NT2/D1 (cell line): ENCODE results near the gene NPAS1.
"Not testable (repeated sequence)": the region's sequence is repeated elsewhere in the genome, so short reads cannot be mapped to it uniquely, and the experiment has no call there.

ENCODE experiments used
- DNase-seq: peaks from one replicate; pipeline ENCODE4 v3.0.0-alpha.2; 2011; ENCODE audit warnings: low read depth, low spot score
- H3K27me3 ChIP-seq: 2 replicates; pipeline ENCODE4 v1.6.0; 2011; ENCODE audit warnings: mild to moderate bottlenecking; ENCODE audit not compliant: insufficient read length, insufficient read depth
- H3K36me3 ChIP-seq: 2 replicates; pipeline ENCODE4 v1.6.1; 2011; ENCODE audit warnings: mild to moderate bottlenecking, low read length, mixed read lengths; ENCODE audit not compliant: insufficient read depth, insufficient read length
- H3K4me1 ChIP-seq: 2 replicates; pipeline ENCODE4 v1.5.1; 2011; ENCODE audit not compliant: insufficient read depth, insufficient read length
- H3K4me3 ChIP-seq: 2 replicates; pipeline ENCODE4 v1.5.1; 2011; ENCODE audit warnings: low read depth; ENCODE audit not compliant: insufficient read length
- H3K9ac ChIP-seq: 2 replicates; pipeline ENCODE4 v1.6.0; 2011; ENCODE audit warnings: low read depth; ENCODE audit not compliant: insufficient read length
- H3K9me3 ChIP-seq: 2 replicates; pipeline ENCODE4 v1.5.1; 2011; ENCODE audit warnings: mild to moderate bottlenecking, low read length; ENCODE audit not compliant: insufficient read depth
- SUZ12 ChIP-seq: IDR thresholded peaks from 2 replicates; pipeline ENCODE4 v1.6.1; 2011; ENCODE audit not compliant: insufficient read length, insufficient read depth; ENCODE audit errors: extremely low read depth
- YY1 ChIP-seq: IDR thresholded peaks from 2 replicates; pipeline ENCODE4 v1.6.1; 2011; ENCODE audit not compliant: insufficient read length, insufficient read depth
- ZNF274 ChIP-seq: IDR thresholded peaks from 2 replicates; pipeline ENCODE4 v1.6.1; 2011; ENCODE audit warnings: mild to moderate bottlenecking, low read depth, low read length

Gene NPAS1

DNA sequence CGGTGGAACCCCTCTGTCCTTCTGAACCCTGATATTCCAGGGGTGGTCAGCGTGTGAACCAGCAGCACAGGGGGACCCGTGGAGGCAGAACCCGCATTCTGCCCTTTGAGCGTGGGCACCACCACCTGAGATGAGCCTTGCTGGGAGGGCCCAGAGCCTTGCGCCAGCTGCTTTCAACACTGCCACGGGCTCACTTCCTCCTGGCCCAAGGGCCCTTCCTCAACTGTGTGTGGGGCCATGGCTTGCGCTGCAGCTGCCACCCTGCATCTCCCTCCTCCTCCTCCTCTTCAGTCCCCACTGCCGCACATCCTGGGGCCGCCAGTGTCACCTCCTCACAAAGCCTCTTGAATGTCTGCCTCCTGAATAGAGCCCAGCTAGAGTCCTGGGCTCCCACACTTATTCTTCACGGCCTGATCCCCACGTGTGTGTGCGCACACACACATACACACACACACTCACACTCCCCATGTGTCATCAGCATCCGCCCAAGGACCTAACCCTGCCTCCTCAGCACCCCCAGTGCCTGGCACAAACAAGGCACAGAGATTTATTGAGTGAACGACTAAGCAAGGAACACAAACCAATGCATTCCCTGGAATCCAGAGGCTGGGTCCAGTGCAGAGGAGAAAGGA is 55.7 kb downstream of the NPAS1 start:
- TF ChIP-seq ZNF274 (no peak), YY1 (no peak), SUZ12 (no peak)
- Histone ChIP-seq H3K4me1 (no peaks in the 10 kb centered on the region), H3K9me3 (no peaks in the 10 kb centered on the region), H3K4me3 (no peak overlapping the region), H3K9ac (no peak overlapping the region), H3K36me3 (peaks cover 82% of the 10 kb centered on the region), H3K27me3 (no peaks in the 10 kb centered on the region)
- no peak for DNase-seq

DNA sequence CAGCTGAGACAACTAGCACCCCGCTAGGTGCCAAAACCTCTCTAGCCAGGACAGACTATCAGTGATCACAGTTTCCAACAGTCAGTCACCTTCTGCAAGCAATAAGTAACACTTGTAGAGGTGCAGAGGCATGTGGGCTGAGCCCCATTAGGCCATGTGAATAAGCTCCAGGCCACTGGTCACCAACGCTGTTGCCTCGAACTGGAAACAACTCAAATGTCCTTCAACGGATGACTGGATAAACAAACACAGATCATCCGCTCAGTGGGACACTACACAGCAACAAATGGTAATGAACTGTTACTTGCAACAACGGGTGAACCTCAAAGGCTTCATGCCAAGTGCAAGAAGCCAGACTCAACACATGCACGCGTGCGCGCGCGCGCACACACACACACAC is 56.3 kb downstream of the NPAS1 start:
- Histone ChIP-seq H3K9ac (no peak overlapping the region), H3K27me3 (no peaks in the 10 kb centered on the region), H3K9me3 (no peaks in the 10 kb centered on the region), H3K4me3 (no peak overlapping the region), H3K36me3 (peaks cover 81% of the 10 kb centered on the region), H3K4me1 (no peaks in the 10 kb centered on the region)
- TF ChIP-seq YY1: no peak
- TF ChIP-seq SUZ12: no peak
- no peak for TF ChIP-seq ZNF274
- DNase-seq: no peak

GRCh38 chr19:47078351-47078750 is 58.7 kb downstream of the NPAS1 start:
- H3K4me3 ChIP-seq, H3K9ac ChIP-seq, H3K4me1 ChIP-seq, H3K27me3 ChIP-seq, H3K9me3 ChIP-seq, DNase-seq: not testable (repeated sequence)
- H3K36me3 ChIP-seq: peaks cover 84% of the 10 kb centered on the region

DNA sequence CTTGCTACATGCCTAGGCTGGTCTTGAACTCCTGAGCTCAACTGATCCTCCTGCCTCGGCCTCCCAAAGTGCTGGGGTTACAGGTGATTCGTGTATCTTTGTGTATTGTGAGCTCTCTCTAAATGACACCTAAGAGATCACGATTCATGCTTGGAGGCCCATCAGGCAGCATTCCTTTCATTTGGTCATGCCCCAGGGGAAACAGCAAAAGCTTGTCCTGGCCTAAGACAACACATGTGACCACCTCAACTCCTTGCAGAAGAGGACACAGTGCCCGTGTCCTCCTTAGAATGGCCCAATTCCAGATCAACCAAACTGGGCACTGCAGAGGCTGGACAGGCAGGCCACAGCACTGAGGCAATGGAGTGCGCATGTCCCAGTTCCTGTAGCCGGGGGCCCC is 61.5 kb downstream of the NPAS1 start:
- TF ChIP-seq YY1 (no peak), ZNF274 (no peak), SUZ12 (no peak)
- Histone ChIP-seq H3K36me3 (peaks cover 83% of the 10 kb centered on the region), H3K4me1 (no peaks in the 10 kb centered on the region), H3K27me3 (no peaks in the 10 kb centered on the region), H3K9ac (no peak overlapping the region), H3K4me3 (no peak overlapping the region), H3K9me3 (no peaks in the 10 kb centered on the region)
- DNase-seq: no peak

DNA sequence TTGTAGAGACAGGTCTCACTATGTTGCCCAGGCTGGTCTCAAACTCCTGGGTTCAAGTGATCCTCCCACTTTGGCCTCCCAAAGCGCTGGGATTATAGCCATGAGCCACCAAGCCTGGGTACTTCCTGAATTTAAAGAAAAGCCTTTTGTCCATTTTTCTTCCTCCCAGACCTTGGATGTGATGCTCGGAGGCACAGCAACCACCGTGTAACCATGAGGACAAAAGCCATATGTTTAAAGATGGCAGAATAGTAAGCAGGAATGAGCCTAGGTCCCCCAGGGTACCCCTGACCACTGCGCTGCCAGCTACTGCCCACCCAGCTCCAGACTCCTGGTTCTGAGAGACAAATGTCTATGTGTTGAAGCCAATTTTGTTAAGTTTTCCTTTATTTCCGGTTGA is 62.9 kb downstream of the NPAS1 start:
- DNase-seq: no peak
- H3K36me3 ChIP-seq: peaks cover 88% of the 10 kb centered on the region
- no peaks in the 10 kb centered on the region for H3K9me3 ChIP-seq

GRCh38 chr19:47084879-47085439 is 65.3 kb downstream of the NPAS1 start:
- Histone ChIP-seq H3K27me3 (no peaks in the 10 kb centered on the region), H3K4me1 (no peaks in the 10 kb centered on the region), H3K4me3 (no peak overlapping the region), H3K9me3 (no peaks in the 10 kb centered on the region), H3K9ac (no peak overlapping the region), H3K36me3 (peaks cover 84% of the 10 kb centered on the region)
- TF ChIP-seq SUZ12 (no peak), YY1 (no peak), ZNF274 (no peak)
- no peak for DNase-seq

More for the DNA sequence above, 62.9 kb downstream of the NPAS1 start:
- Histone ChIP-seq H3K27me3 (no peaks in the 10 kb centered on the region), H3K4me1 (no peaks in the 10 kb centered on the region), H3K4me3 (no peak overlapping the region), H3K9ac (no peak overlapping the region)
- TF ChIP-seq SUZ12 (no peak), YY1 (no peak), ZNF274 (no peak)

DNA sequence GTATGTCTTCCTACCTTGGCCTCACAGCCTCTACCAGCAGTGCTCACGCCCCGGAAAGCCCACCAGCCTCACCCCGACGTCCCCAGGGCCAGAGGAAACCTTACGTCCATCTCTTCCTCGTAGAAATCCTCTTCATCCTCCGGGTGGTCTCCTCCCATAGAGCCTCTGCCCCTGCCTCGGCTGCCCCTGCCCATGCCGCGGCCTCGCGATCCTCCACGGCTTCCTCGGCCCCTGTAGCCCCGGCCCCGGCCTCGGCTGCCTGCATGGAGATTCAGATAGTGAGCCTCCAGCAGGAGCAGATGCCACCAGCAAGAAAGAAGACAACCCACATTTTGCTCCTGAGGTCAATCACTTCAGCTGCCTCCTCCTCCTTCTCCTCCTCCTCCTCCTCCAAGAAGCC is 66.6 kb downstream of the NPAS1 start:
- no peaks in the 10 kb centered on the region for H3K27me3 ChIP-seq
- H3K4me1 ChIP-seq: no peaks in the 10 kb centered on the region
- no peak for TF ChIP-seq YY1
- TF ChIP-seq SUZ12: no peak
- no peak for TF ChIP-seq ZNF274
- H3K9ac ChIP-seq: no peak overlapping the region
- H3K36me3 ChIP-seq: peaks cover 83% of the 10 kb centered on the region
- H3K9me3 ChIP-seq: no peaks in the 10 kb centered on the region
- no peak for DNase-seq
- H3K4me3 ChIP-seq: no peak overlapping the region
